ENCODE data around the gene GFRA1. TPM values are rescaled to one million over a fixed set of nuclear protein-coding genes. Genes with fewer than 3 reads are reported as not detected.

Gene GFRA1
- total RNA-seq, 1 experiment from 2014 or later = not detected

DNA sequence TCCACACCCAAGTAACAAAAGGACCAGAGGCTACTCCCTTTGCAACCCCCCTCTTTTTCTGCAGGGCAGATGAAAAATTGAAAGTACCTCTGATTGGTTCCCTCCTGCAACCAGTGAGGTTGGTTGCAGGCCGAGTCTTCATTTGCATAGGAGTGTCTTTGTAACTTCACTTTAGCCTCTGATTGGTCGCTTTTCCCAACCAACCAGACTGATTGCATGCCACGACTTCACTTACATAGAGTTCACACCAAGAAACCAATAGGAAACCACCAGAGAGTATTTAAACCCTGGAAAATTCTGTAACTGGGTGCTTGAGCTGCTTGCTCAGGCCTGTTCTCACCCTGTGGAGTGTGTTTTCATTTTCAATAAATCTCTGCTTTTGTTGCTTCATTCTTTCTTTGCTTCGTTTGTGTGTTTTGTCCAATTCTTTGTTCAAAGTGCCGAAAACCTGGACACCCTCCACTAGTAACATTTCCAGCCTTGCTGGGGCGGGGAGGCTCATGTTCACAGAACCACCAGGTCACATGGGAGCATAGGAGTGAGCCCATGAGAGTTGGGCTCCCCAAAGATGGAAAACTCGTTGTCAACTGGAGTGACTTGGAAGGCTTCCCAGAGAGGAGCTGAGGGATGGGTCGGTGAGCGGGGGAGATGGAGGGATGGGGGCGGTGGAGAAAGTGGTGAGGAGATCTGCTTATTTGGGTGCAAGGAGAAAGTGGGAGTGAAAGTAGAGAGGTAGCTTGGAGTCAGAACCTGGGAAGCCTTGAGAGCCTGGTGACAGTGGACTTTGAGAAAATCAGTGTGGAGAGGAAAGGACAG is 223.6 kb downstream of the GFRA1 start:
- Histone ChIP-seq H3K36me3 (ENCODE audit: insufficient read depth, low read length, poor library complexity, severe bottlenecking) (no peaks in the 10 kb centered on the region), H3K4me3 (ENCODE audit: low read depth, low read length, poor library complexity, severe bottlenecking) (no peak overlapping the region), H3K27me3 (replicated peaks; ENCODE audit: insufficient read depth, low read depth, low read length, poor library complexity) (peaks cover 35% of the 10 kb centered on the region), H3K9me3 (ENCODE audit: low read depth, low read length, poor library complexity, severe bottlenecking) (no peaks in the 10 kb centered on the region), H3K27ac (ENCODE audit: low read depth, low read length, poor library complexity, severe bottlenecking) (no peak overlapping the region), H3K4me1 (ENCODE audit: insufficient read depth, low read length, poor library complexity, severe bottlenecking) (no peaks in the 10 kb centered on the region)
- BruUV-seq (replicated peaks) = no TSS peak
- ChIA-PET POLR2A (ENCODE audit: low non-redundant PET) (no interaction called here), CTCF (no interaction called here)
- TF ChIP-seq EZH2 (IDR thresholded peaks at IDR 0.05; ENCODE audit: borderline replicate concordance, low read depth, low read length, poor library complexity, severe bottlenecking) (no peak), CTCF (conservative IDR thresholded peaks at IDR 0.05; ENCODE audit: low read depth, low read length) (no peak)
- intact Hi-C loops (cut with micrococcal nuclease; ENCODE audit: unreplicated experiment) = no loop called here
- no peak for DNase-seq (ENCODE audit: low spot score)

GRCh38 chr10:116045366-116046356 is 227.3 kb downstream of the GFRA1 start:
- Histone ChIP-seq H3K9me3 (ENCODE audit: low read depth, low read length, poor library complexity, severe bottlenecking) (no peaks in the 10 kb centered on the region), H3K27ac (ENCODE audit: low read depth, low read length, poor library complexity, severe bottlenecking) (no peak overlapping the region), H3K4me1 (ENCODE audit: insufficient read depth, low read length, poor library complexity, severe bottlenecking) (no peaks in the 10 kb centered on the region), H3K27me3 (replicated peaks; ENCODE audit: insufficient read depth, low read depth, low read length, poor library complexity) (peaks cover 35% of the 10 kb centered on the region), H3K4me3 (ENCODE audit: low read depth, low read length, poor library complexity, severe bottlenecking) (no peak overlapping the region), H3K36me3 (ENCODE audit: insufficient read depth, low read length, poor library complexity, severe bottlenecking) (no peaks in the 10 kb centered on the region)
- TF ChIP-seq CTCF (conservative IDR thresholded peaks at IDR 0.05; ENCODE audit: low read depth, low read length) = no peak
- TF ChIP-seq EZH2 (IDR thresholded peaks at IDR 0.05; ENCODE audit: borderline replicate concordance, low read depth, low read length, poor library complexity, severe bottlenecking) = no peak
- no TSS peak for BruUV-seq (replicated peaks)
- intact Hi-C loops (cut with micrococcal nuclease; ENCODE audit: unreplicated experiment) = no loop called here
- ChIA-PET CTCF (no interaction called here), POLR2A (ENCODE audit: low non-redundant PET) (no interaction called here)
- DNase-seq (ENCODE audit: low spot score) = no peak

DNA sequence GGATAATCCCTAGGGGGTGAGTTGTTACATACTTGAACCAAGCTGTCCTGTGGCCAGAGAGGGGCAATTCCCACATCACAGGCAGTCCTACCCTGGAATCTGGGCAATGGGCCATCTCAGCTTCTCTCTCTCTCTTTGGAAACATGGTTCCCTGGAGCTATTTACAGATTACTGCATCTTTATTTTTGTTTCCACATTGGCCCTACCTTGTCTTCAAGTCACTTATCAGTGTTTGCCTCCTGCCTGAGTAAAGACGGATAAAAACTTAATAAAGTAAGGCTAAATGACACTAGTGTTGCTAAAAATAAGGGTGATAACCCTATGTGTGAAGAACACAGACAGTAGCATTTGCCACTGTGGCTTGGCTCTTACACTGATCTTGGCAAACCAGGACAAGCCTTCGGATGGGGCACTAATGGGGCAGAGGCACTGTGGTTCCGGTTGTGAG is 228.2 kb downstream of the GFRA1 start:
- Histone ChIP-seq H3K27me3 (replicated peaks; ENCODE audit: insufficient read depth, low read depth, low read length, poor library complexity) (peaks cover 35% of the 10 kb centered on the region), H3K4me3 (ENCODE audit: low read depth, low read length, poor library complexity, severe bottlenecking) (no peak overlapping the region), H3K4me1 (ENCODE audit: insufficient read depth, low read length, poor library complexity, severe bottlenecking) (no peaks in the 10 kb centered on the region), H3K9me3 (ENCODE audit: low read depth, low read length, poor library complexity, severe bottlenecking) (no peaks in the 10 kb centered on the region), H3K27ac (ENCODE audit: low read depth, low read length, poor library complexity, severe bottlenecking) (no peak overlapping the region), H3K36me3 (ENCODE audit: insufficient read depth, low read length, poor library complexity, severe bottlenecking) (no peaks in the 10 kb centered on the region)
- DNase-seq (ENCODE audit: low spot score) = no peak
- BruUV-seq (replicated peaks) = no TSS peak
- intact Hi-C loops (cut with micrococcal nuclease; ENCODE audit: unreplicated experiment) = no loop called here
- ChIA-PET POLR2A (ENCODE audit: low non-redundant PET) (no interaction called here), CTCF (no interaction called here)
- TF ChIP-seq EZH2 (IDR thresholded peaks at IDR 0.05; ENCODE audit: borderline replicate concordance, low read depth, low read length, poor library complexity, severe bottlenecking) (no peak), CTCF (conservative IDR thresholded peaks at IDR 0.05; ENCODE audit: low read depth, low read length) (no peak)

All from A673 (cell line).